Neural progenitor cell (in vitro differentiated cells): ENCODE measurements around the gene PTPN5. TPM values are rescaled to one million over a fixed set of nuclear protein-coding genes. Genes with fewer than 3 reads are reported as not detected.

Source experiments
- DNase-seq: peaks from one replicate; pipeline ENCODE4 v3.0.0-alpha.2; 2016; ENCODE audit warnings: low spot score
- H2AFZ ChIP-seq: fragments of 200-600 bp; sonication (generic); replicated peaks from 2 replicates; pipeline ENCODE4 v1.6.1; 2016; ENCODE audit warnings: antibody characterized with exemption
- H3F3A ChIP-seq: fragments of 200-600 bp; sonication (generic); 2 replicates; pipeline ENCODE4 v1.6.1; 2016; ENCODE audit warnings: antibody characterized with exemption, low read depth
- H3K27ac ChIP-seq: fragments of 200-600 bp; sonication (generic); 2 replicates; pipeline ENCODE4 v1.5.1; 2016; ENCODE audit warnings: mild to moderate bottlenecking
- H3K27me3 ChIP-seq: fragments of 200-600 bp; sonication (generic); 2 replicates; pipeline ENCODE4 v1.6.1; 2016; ENCODE audit warnings: mild to moderate bottlenecking, moderate library complexity
- H3K36me3 ChIP-seq: fragments of 200-600 bp; sonication (generic); 2 replicates; pipeline ENCODE4 v1.5.1; 2016
- H3K4me1 ChIP-seq: fragments of 200-600 bp; sonication (generic); 2 replicates; pipeline ENCODE4 v1.6.1; 2016; ENCODE audit warnings: mixed run types
- H3K4me2 ChIP-seq: fragments of 200-600 bp; sonication (generic); 2 replicates; pipeline ENCODE4 v1.6.1; 2016
- H3K4me3 ChIP-seq: fragments of 200-600 bp; sonication (generic); 2 replicates; pipeline ENCODE4 v1.5.1; 2016
- H3K79me2 ChIP-seq: fragments of 200-600 bp; sonication (generic); 2 replicates; pipeline ENCODE4 v1.6.1; 2016; ENCODE audit warnings: low read depth
- H3K9ac ChIP-seq: fragments of 200-600 bp; sonication (generic); 2 replicates; pipeline ENCODE4 v1.6.1; 2016
- H3K9me3 ChIP-seq: fragments of 200-600 bp; sonication (generic); 2 replicates; pipeline ENCODE4 v1.5.1; 2016; ENCODE audit warnings: low read depth
- H4K20me1 ChIP-seq: fragments of 200-600 bp; sonication (generic); 2 replicates; pipeline ENCODE4 v1.6.1; 2016; ENCODE audit warnings: low read depth
- H3K27ac Mint-ChIP-seq: 3 replicates; pipeline ENCODE4 v1.8.0; 2021; ENCODE audit warnings: mixed read lengths
- H3K27me3 Mint-ChIP-seq: 2 replicates; pipeline ENCODE4 v1.8.0; 2022; ENCODE audit warnings: low read depth, mild to moderate bottlenecking, inconsistent platforms, moderate library complexity, mixed read lengths; ENCODE audit not compliant: insufficient read depth
- H3K36me3 Mint-ChIP-seq: 3 replicates; pipeline ENCODE4 v1.8.0; 2021; ENCODE audit warnings: mixed read lengths
- H3K4me1 Mint-ChIP-seq: 3 replicates; pipeline ENCODE4 v1.8.0; 2021; ENCODE audit warnings: mixed read lengths
- H3K4me3 Mint-ChIP-seq: 3 replicates; pipeline ENCODE4 v1.8.0; 2021; ENCODE audit warnings: mild to moderate bottlenecking, moderate library complexity, mixed read lengths
- H3K9me3 Mint-ChIP-seq: 3 replicates; pipeline ENCODE4 v1.8.0; 2020; ENCODE audit warnings: mixed read lengths
- EZH2 ChIP-seq: fragments of 200-600 bp; sonication (generic); IDR thresholded peaks from 2 replicates; pipeline ENCODE4 v1.6.1; 2017; ENCODE audit warnings: antibody characterized with exemption, mild to moderate bottlenecking, moderate library complexity
- EZH2phosphoT487 ChIP-seq: fragments of 200-600 bp; sonication (generic); IDR thresholded peaks from 2 replicates; pipeline ENCODE4 v1.6.1; 2017; ENCODE audit warnings: antibody characterized with exemption
- total RNA-seq: library from RNA; depleted of rRNA; stranded (reverse); fragments of >200 nt; gene quantifications from 2 replicates; pipeline ENCODE4 v1.2.3, GENCODE V29; 2015; ENCODE audit warnings: low replicate concordance
- TF ChIP-seq, protein P1 (sequence below): fragments of 200-600 bp; sonication (generic); IDR thresholded peaks from 2 replicates; pipeline ENCODE4 v1.5.1; 2017; ENCODE audit warnings: antibody characterized with exemption, mild to moderate bottlenecking

Gene PTPN5
- total RNA-seq, 1 donor from 2014 or later = 8.5 TPM

DNA sequence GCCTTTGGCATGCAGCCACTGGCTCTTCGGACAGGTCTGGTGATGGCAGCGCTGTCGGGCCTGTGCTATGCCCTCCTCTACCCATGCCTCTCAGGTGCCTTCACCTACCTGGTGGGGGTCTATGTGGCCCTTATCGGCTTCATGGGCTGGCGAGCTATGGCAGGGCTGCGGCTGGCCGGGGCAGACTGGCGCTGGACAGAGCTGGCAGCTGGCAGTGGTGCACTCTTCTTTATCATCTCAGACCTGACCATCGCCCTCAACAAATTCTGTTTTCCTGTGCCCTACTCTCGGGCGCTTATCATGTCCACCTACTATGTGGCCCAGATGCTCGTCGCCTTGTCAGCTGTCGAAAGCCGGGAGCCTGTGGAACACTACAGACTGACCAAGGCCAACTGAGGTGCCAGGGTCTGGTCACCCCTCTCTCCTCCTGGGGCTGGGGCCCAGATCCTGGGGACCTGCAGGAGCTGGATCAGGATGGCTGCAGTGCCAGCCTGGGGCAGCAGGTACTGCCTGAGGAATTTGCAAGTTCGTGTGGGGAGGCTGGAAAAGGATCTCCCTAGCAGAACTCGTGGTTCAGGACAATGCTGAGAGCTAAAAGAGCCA is 89.9 kb downstream of the PTPN5 start:
- no peaks in the 10 kb centered on the region for H3K36me3 ChIP-seq
- peaks cover 17% of the 10 kb centered on the region for H3K27me3 Mint-ChIP-seq
- no peak overlapping the region for H2AFZ ChIP-seq
- peaks cover 49% of the 10 kb centered on the region for H3K27me3 ChIP-seq
- H3K4me3 Mint-ChIP-seq = no peak overlapping the region
- H3F3A ChIP-seq = no peaks in the 10 kb centered on the region
- no peak overlapping the region for H3K9ac ChIP-seq
- no peak overlapping the region for H3K27ac ChIP-seq
- no peaks in the 10 kb centered on the region for H3K9me3 Mint-ChIP-seq
- H3K4me1 ChIP-seq = peaks cover 4% of the 10 kb centered on the region
- H3K36me3 Mint-ChIP-seq = no peaks in the 10 kb centered on the region
- H3K79me2 ChIP-seq = no peaks in the 10 kb centered on the region
- H3K4me2 ChIP-seq = no peak overlapping the region
- peaks cover 21% of the 10 kb centered on the region for H3K4me1 Mint-ChIP-seq
- peaks cover 8% of the 10 kb centered on the region for H4K20me1 ChIP-seq
- H3K4me3 ChIP-seq = no peak overlapping the region
- TF ChIP-seq, protein P1, sequence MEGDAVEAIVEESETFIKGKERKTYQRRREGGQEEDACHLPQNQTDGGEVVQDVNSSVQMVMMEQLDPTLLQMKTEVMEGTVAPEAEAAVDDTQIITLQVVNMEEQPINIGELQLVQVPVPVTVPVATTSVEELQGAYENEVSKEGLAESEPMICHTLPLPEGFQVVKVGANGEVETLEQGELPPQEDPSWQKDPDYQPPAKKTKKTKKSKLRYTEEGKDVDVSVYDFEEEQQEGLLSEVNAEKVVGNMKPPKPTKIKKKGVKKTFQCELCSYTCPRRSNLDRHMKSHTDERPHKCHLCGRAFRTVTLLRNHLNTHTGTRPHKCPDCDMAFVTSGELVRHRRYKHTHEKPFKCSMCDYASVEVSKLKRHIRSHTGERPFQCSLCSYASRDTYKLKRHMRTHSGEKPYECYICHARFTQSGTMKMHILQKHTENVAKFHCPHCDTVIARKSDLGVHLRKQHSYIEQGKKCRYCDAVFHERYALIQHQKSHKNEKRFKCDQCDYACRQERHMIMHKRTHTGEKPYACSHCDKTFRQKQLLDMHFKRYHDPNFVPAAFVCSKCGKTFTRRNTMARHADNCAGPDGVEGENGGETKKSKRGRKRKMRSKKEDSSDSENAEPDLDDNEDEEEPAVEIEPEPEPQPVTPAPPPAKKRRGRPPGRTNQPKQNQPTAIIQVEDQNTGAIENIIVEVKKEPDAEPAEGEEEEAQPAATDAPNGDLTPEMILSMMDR = no peak
- TF ChIP-seq EZH2 (no peak), EZH2phosphoT487 (no peak)
- H3K27ac Mint-ChIP-seq = no peak overlapping the region
- no peaks in the 10 kb centered on the region for H3K9me3 ChIP-seq
- DNase-seq = no peak

DNA sequence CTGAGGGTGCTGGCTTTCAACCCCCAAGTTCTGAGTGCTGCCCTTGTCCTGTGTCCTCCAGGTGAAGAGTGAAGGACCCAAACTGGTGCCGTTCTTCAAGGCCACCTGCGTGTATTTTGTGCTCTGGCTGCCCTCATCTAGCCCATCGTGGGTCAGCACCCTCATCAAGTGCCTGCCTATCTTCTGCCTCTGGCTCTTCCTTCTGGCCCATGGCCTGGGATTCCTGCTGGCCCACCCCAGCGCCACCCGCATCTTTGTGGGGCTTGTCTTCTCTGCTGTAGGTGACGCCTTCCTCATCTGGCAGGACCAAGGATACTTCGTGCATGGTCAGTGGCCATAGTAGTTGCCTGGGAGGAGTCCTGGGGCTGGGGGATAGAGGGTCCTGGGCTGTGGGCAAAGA is 90.7 kb downstream of the PTPN5 start:
- no peaks in the 10 kb centered on the region for H3K9me3 Mint-ChIP-seq
- Histone ChIP-seq H4K20me1 (peaks cover 8% of the 10 kb centered on the region), H3K27me3 (peaks cover 56% of the 10 kb centered on the region), H3K27ac (no peak overlapping the region), H3K36me3 (no peaks in the 10 kb centered on the region), H3K4me2 (no peak overlapping the region), H3F3A (no peaks in the 10 kb centered on the region), H3K79me2 (no peaks in the 10 kb centered on the region), H3K4me1 (peaks cover 4% of the 10 kb centered on the region), H3K4me3 (no peak overlapping the region), H3K9ac (no peak overlapping the region), H3K9me3 (no peaks in the 10 kb centered on the region), H2AFZ (no peak overlapping the region)
- no peak overlapping the region for H3K27ac Mint-ChIP-seq
- H3K4me1 Mint-ChIP-seq = peaks cover 21% of the 10 kb centered on the region
- DNase-seq = no peak
- H3K4me3 Mint-ChIP-seq = peak overlapping the region; percentile 63
- peaks cover 17% of the 10 kb centered on the region for H3K27me3 Mint-ChIP-seq
- TF ChIP-seq EZH2 = no peak
- TF ChIP-seq EZH2phosphoT487 = no peak
- TF ChIP-seq, protein P1 = no peak
- H3K36me3 Mint-ChIP-seq = no peaks in the 10 kb centered on the region

DNA sequence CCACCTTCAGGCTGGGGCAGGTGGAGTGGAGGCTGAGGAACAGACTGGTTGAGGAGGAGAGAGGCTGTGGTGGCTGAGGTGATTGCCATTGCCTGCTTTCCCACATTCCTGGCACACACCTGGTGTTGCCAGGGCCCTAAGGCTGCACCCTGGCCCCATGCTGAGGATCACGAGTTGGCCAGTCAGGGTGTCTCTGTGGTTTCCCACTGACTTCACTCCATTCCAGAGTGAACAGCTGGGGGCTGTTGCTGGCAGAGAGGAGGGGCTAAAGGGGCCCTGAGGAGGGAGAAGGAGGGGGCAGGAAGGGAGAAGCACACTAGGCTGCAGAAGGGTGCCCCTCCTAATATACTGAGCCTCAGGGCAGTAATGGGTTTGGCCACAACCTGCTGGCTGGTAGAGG is 91.2 kb downstream of the PTPN5 start:
- Histone ChIP-seq H3K27me3 (peaks cover 61% of the 10 kb centered on the region), H3K4me3 (no peak overlapping the region), H3K36me3 (no peaks in the 10 kb centered on the region), H3F3A (no peaks in the 10 kb centered on the region), H4K20me1 (peaks cover 8% of the 10 kb centered on the region), H3K9ac (no peak overlapping the region), H3K27ac (no peak overlapping the region), H3K9me3 (no peaks in the 10 kb centered on the region), H3K79me2 (no peaks in the 10 kb centered on the region), H3K4me2 (no peak overlapping the region), H2AFZ (no peak overlapping the region), H3K4me1 (peaks cover 4% of the 10 kb centered on the region)
- H3K27me3 Mint-ChIP-seq = peaks cover 21% of the 10 kb centered on the region
- H3K27ac Mint-ChIP-seq = no peak overlapping the region
- no peaks in the 10 kb centered on the region for H3K36me3 Mint-ChIP-seq
- no peak for DNase-seq
- H3K9me3 Mint-ChIP-seq = no peaks in the 10 kb centered on the region
- TF ChIP-seq EZH2 = no peak
- TF ChIP-seq, protein P1 = no peak
- no peak for TF ChIP-seq EZH2phosphoT487
- peak overlapping the region; percentile 86 for H3K4me3 Mint-ChIP-seq
- H3K4me1 Mint-ChIP-seq = peaks cover 21% of the 10 kb centered on the region
